ENCODE data around the gene INPP4B. TPM values are rescaled to one million over a fixed set of nuclear protein-coding genes. Genes with fewer than 3 reads are reported as not detected.

INPP4B gene
- total RNA-seq, 1 experiment from 2014 or later: 0.07 TPM

GRCh38 chr4:142016031-142016430 lies 830.1 kb downstream of the INPP4B start:
- Mint-ChIP-seq H3K36me3 (ENCODE audit: insufficient read depth in 1 of 3, low read depth in 3 of 3) (no peaks in the 10 kb centered on the region), H3K4me1 (no peaks in the 10 kb centered on the region; a peak in 1 of 4 replicates), H3K27me3 (ENCODE audit: low read depth) (no peaks in the 10 kb centered on the region), H3K9me3 (peaks cover 0 to 2% of the 10 kb centered on the region in 2 experiments; a peak in 2 of 5 replicates), H3K4me3 (no peak overlapping the region), H3K27ac (no peak overlapping the region)
- no peak overlapping the region for H3K23ac ChIP-seq (ENCODE audit: insufficient read length, low read depth, low read length)
- no peak overlapping the region for H3K27ac ChIP-seq (ENCODE audit: insufficient read length, low read depth, low read length)
- H3K79me1 ChIP-seq (ENCODE audit: insufficient read depth, low read depth, low read length, poor library complexity, severe bottlenecking): no peaks in the 10 kb centered on the region
- no peak overlapping the region for H2BK20ac ChIP-seq (ENCODE audit: low read depth, low read length, poor library complexity, severe bottlenecking)
- no peak overlapping the region for H3K9ac ChIP-seq (ENCODE audit: extremely low read depth, insufficient read length, low read length)
- H3T11ph ChIP-seq (ENCODE audit: low read length): no peak overlapping the region
- no peak overlapping the region for H2AK5ac ChIP-seq (ENCODE audit: insufficient read length, low read length)
- H2BK5ac ChIP-seq (ENCODE audit: insufficient read length, low read length): no peak overlapping the region
- no peak overlapping the region for H3K14ac ChIP-seq (ENCODE audit: insufficient read depth, low read length)
- TF ChIP-seq CTCF (conservative IDR thresholded peaks at IDR 0.05): no peak
- H4K8ac ChIP-seq (replicated peaks; ENCODE audit: insufficient read length, low read depth, low read length): no peak overlapping the region
- H3K23me2 ChIP-seq (ENCODE audit: insufficient read length, low read depth, low read length, poor library complexity, severe bottlenecking): no peaks in the 10 kb centered on the region
- no peak for DNase-seq
- no peak overlapping the region for H3K18ac ChIP-seq (ENCODE audit: insufficient read length, low read depth, low read length)
- no peak overlapping the region for H4K91ac ChIP-seq (ENCODE audit: insufficient read length, low read depth, low read length)
- H2AFZ ChIP-seq (ENCODE audit: low read length): no peak overlapping the region
- H3K4ac ChIP-seq (ENCODE audit: low read depth, low read length): no peak overlapping the region
- no peaks in the 10 kb centered on the region for H3K79me2 ChIP-seq (ENCODE audit: insufficient read depth, low read length)
- no peak overlapping the region for H2BK120ac ChIP-seq (ENCODE audit: low read depth, low read length, poor library complexity, severe bottlenecking)
- no peaks in the 10 kb centered on the region for H4K20me1 ChIP-seq (ENCODE audit: control insufficient read depth, insufficient read depth, insufficient read length)
- no peak overlapping the region for H3K56ac ChIP-seq (ENCODE audit: insufficient read length, low read depth, low read length)
- no peaks in the 10 kb centered on the region for H3K4me1 ChIP-seq (ENCODE audit: insufficient read depth, low read length)
- no peak overlapping the region for H3K4me2 ChIP-seq (ENCODE audit: insufficient read depth, insufficient read length, low read length)
- no peaks in the 10 kb centered on the region for H3K9me3 ChIP-seq (ENCODE audit: control insufficient read depth, low read depth, low read length)
- no peak overlapping the region for H4K5ac ChIP-seq (ENCODE audit: insufficient read length, low read depth, low read length)
- H2BK15ac ChIP-seq (ENCODE audit: low read depth, low read length): no peak overlapping the region
- no peaks in the 10 kb centered on the region for H3K27me3 ChIP-seq (ENCODE audit: insufficient read depth, low read length)
- H2BK12ac ChIP-seq (ENCODE audit: insufficient read length, low read depth, low read length): no peak overlapping the region

All from H9 (cell line).